GM12878 (cell line): ENCODE results near the gene SLC39A2.

ENCODE experiments used
- ATF3 ChIP-seq: IDR thresholded peaks from 2 replicates; pipeline ENCODE4 v1.6.1; 2011; ENCODE audit warnings: low read depth, mild to moderate bottlenecking, low read length, moderate library complexity, borderline replicate concordance; ENCODE audit errors: extremely low read depth
- BCL3 ChIP-seq: IDR thresholded peaks from 2 replicates; pipeline ENCODE4 v1.6.1; 2011; ENCODE audit warnings: borderline replicate concordance, low read depth, mild to moderate bottlenecking, moderate library complexity, low read length; ENCODE audit not compliant: insufficient read depth, poor library complexity, severe bottlenecking
- CEBPZ ChIP-seq: fragments of 150-350 bp; IDR thresholded peaks from 2 replicates; pipeline ENCODE4 v1.6.1; 2016; ENCODE audit warnings: low read depth, low read length
- CREM ChIP-seq: IDR thresholded peaks from 2 replicates; pipeline ENCODE4 v1.6.1; 2014; ENCODE audit warnings: antibody characterized with exemption, low read depth
- CTCF ChIP-seq, 3 experiments: IDR thresholded peaks in 2 of 3; conservative IDR thresholded peaks in 1 of 3; 2 replicates each; pipeline ENCODE4 v1.5.1; 2011; ENCODE audit warnings: low read depth in 3 of 3, low read length in 3 of 3, mild to moderate bottlenecking in 3 of 3, control low read depth in 2 of 3, moderate library complexity in 2 of 3, inconsistent platforms in 1 of 3, mixed read lengths in 1 of 3; ENCODE audit not compliant: control insufficient read depth in 2 of 3, insufficient read depth in 1 of 3; ENCODE audit errors: extremely low read depth in 1 of 3
- E2F4 ChIP-seq: IDR thresholded peaks from 2 replicates; pipeline ENCODE4 v1.6.1; 2012; ENCODE audit warnings: low read depth, low read length, improper control_type of control experiment
- ESRRA ChIP-seq: IDR thresholded peaks from 2 replicates; pipeline ENCODE4 v1.6.1; 2012; ENCODE audit warnings: mild to moderate bottlenecking, low read length, improper control_type of control experiment
- IRF4 ChIP-seq: IDR thresholded peaks from 2 replicates; pipeline ENCODE4 v1.6.1; 2011; ENCODE audit warnings: low read depth, low read length
- SMC3 ChIP-seq: IDR thresholded peaks from 2 replicates; pipeline ENCODE4 v1.6.1; 2011; ENCODE audit warnings: low read length, improper control_type of control experiment, borderline replicate concordance
- USF2 ChIP-seq: IDR thresholded peaks from 2 replicates; pipeline ENCODE4 v1.6.1; 2011; ENCODE audit warnings: low read depth, low read length, improper control_type of control experiment, borderline replicate concordance
- ZNF217 ChIP-seq: fragments of 450-650 bp; IDR thresholded peaks from 2 replicates; pipeline ENCODE4 v1.6.1; 2017; ENCODE audit warnings: antibody characterized with exemption, mild to moderate bottlenecking

GRCh38 chr14:21029917-21030316, 30.8 kb downstream of the SLC39A2 start, which contains the start of gene TPPP2:
- no peak for TF ChIP-seq USF2
- TF ChIP-seq SMC3, result no peak
- TF ChIP-seq ATF3, result no peak
- TF ChIP-seq CTCF (IDR thresholded peaks at IDR 0.05 in 2 of 3, conservative IDR thresholded peaks at IDR 0.05 in 1 of 3; ENCODE audit: control insufficient read depth in 2 of 3, extremely low read depth in 1 of 3, insufficient read depth in 1 of 3, low read depth in 3 of 3, low read length in 3 of 3), result no peak
- no peak for TF ChIP-seq IRF4
- TF ChIP-seq CEBPZ, result no peak
- no peak for TF ChIP-seq BCL3
- TF ChIP-seq ZNF217, result no peak
- TF ChIP-seq CREM, result no peak
- TF ChIP-seq E2F4, result no peak
- TF ChIP-seq ESRRA, result no peak
